Activated CD4-positive, alpha-beta T cell treated with anti-CD3 and anti-CD28 coated beads, Interleukin-2, amount 50 U/mL, for 16 hours (primary cell): Measurements from ENCODE around the gene TM9SF1.

Experiments used
- DNase-seq: peaks from one replicate; pipeline ENCODE4 v3.0.0-alpha.2; 2020

The TM9SF1 gene

DNA sequence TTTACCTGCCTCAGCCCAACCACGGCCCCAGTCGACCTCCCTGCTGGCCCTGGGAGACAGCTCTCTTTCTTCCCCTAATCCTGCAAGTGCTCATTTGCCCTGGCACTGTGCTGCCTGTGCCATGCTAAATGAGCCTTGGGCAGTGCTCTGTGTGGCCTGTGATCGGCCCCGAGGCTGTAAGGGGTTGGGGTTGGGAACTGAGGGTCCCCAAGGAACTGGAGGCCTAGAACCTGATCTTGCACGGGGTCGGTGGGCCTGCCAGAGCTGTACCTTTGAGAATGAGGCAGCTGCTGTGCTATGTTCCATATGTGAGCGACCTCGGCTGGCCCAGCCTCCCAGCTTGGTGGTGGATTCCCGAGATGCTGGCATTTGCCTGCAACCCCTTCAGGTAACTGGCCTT, 45.2 kb downstream of the TM9SF1 start:
- no peak for DNase-seq

DNA sequence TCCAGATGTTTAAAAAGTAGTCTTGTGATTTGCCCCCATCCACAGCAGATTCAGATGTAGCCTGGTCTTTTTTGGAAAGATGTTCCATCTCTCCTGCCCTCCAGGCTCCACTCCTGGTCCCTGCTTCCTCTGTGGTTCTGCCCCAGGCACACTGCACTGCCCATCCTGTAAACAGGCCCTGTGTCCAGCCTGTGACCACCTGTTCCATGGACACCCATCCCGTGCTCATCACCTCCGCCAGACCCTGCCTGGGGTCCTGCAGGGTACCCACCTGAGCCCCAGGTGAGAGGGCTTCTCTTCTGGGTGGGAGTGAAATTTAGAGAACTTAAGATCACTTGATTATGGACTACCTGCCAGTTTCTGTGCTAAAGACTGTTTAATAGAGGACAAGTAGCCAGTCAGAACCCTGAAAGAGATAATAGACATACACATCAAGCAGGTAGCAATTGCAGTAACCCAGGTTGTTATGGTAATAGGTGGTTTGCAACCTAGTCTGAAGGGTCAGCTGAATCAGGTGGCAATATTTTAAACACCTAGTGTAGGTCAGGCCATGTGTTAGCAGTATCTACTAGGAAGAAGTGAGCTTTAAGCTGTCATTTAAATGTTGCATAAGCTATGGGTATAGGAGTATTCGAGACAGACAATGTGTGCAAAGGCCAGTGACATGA, 45.8 kb downstream of the TM9SF1 start:
- DNase-seq, result no peak

DNA sequence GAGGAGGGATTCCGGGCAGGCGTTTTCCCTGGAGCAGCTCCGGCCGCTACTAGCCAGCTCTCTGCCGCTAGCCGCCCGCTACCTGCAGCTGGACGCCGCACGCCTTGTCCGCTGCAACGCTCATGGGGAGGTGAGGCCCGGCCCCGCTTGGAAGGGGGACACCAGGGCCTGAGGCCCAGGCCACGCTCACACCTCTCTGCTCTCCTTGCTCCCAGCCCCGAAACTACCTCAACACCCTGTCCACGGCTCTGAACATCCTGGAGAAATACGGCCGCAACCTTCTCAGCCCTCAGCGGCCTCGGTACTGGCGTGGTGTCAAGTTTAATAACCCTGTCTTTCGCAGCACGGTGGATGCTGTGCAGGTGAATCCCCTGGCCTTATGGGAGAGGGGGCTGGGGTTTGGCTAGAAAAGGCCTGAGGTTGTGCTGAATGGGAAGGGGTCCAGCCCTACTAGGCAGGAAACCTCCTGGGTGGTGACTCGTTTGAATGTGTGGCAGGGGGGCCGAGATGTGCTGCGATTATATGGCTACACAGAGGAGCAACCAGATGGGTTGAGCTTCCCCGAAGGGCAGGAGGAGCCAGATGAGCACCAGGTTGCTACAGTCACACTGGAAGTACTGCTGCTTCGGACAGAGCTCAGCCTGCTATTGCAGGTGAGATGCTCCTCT, 47.3 kb downstream of the TM9SF1 start:
- DNase-seq, result no peak

DNA sequence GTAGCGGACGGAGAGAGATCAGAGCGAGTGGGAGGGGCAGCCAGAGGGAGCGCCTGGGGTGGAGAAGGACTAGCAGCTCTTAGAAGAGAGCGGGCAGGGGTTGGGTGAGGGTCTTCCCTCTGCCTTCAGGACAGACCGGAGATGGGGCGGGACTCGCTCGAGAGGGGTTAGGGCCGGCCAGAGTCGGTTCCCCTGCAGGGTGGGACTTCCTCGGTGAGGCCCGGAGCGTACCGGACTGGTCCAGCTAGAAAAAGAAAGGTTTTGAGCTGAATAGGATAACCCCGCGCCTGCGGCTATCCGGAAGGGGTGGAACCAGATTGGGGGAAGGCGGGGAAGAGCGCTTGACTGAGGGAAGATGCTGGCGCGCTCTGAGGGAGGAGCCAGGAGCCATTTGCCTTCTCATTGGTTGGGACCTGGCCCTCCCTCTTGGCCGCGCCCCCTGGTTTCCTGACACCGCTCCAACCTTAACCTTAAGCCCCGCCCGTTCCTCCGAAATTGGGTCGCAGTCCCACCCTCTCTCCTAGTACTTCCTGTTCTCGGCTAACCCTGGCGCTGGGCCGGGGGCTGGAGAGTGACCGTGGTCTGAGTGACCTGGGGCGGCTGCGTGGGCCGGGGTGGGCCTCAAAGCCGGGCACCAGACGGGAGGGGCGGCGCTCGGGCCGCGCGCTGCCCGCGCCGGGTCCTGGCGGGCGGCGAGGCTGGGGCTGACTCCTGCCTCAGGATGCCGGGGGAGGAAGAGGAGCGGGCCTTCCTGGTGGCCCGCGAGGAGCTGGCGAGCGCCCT, 48.1 kb downstream of the TM9SF1 start, which contains the start of gene RNF31:
TSS of gene RNF31 (plus strand) at position 521 of the 783 bp plus-strand sequence. CDS start at position 722, 201 bp downstream.
- peak; percentile 99 for DNase-seq

DNA sequence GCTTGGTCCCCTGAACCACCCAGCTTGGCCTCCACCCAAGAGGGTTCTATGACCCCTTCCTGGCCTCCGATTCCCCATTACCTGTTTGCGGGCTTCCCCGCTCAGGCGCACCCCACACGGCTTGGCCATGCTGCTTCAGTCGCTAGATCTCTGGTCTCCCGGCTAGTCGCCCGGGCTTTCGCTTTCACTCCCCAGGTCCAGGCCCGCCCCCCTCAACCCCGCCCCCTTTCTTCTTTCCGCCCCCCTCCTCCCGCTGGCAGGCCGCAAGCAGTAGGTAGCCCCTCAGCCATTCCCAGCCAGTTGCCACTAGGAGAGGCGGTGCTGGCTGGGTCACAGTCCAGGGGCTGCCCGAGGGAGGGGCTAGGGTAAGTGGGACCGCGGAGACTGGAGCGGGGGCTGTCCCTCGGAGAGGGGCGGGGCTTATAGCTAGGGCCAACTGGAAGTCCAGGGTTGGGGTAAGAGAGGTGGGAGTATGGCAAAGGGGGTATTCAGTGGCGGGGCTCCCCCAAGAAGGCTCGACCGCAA, 48.7 kb downstream of the TM9SF1 start, which contains the start of gene PSME2:
TSS of gene PSME2 (minus strand) at position 158 of the 525 bp plus-strand sequence. CDS start at position 129, 29 bp downstream.
- peak; percentile 96 for DNase-seq

DNA sequence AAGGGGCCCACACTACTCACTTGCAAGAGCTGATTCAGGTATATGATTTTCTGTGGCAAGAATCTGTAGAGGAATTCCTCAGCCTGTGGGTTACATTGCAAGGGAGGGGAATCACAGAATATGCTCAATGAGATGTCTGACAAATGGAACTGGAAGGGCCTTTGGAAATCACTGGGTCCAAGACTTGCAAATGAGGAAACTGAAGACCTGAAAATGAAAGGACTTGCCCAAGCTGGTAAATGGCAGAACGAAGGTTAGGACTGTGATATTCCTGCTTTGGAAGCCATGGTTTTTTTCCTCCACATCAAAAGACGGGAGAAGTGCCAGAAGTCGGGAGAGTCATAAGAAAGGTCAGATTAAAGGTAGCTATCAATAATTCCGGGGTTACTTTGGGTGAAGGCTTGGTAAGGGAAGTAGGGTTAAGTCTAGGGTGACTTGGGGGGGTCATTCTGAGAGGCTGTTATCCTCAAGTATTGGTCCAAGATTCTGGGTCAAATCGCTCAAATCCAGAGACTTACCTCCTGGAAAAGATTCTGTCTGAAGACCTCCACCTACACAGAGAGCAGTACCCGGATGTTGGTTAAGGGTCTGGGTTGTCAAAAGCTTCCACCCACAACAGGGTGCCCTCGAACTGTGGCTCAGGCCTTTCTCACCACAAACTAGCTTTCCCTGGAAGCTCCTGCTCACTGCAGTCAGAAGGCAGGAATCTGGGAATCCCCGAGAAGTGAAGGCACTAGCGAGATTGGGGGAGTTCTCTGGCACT, 49.4 kb downstream of the TM9SF1 start:
- DNase-seq, result no peak

DNA sequence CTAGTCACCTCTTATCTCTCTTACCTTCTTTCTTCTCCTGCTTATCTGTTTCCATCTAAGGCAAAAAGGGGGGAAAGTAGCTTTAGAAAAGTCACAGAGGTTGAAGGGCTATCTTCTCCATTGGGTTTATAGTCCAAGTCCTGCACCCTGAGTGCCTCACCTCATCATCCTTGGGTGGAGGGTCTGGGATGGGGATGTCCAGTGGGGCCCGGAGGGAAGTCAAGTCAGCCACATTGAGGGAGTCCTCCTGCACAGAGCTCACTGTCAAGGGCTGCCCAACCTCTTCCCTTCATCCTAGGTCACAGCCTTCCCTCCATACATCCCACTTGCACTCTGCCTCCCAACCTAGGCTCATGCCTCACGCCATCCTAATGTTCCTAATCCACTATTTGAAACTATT, 50.0 kb downstream of the TM9SF1 start:
- no peak for DNase-seq

DNA sequence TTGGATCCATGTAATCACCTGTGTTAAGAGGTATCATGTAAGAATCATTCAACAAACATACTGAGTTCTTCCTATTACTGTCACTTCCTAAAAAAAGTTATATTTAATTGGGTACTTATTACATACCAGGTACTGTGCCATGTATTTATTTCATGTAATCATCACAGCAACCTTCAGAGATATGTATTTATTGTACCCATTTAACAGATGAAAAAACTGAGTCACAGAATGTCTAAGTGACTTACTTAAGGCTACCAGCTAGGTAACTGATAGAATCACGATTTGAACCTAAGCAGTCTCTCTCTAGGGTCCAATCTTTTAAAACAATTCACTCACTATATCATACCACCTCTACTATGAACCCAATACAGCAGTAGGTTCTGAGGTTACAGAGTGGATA, 50.8 kb downstream of the TM9SF1 start:
- DNase-seq, result no peak

DNA sequence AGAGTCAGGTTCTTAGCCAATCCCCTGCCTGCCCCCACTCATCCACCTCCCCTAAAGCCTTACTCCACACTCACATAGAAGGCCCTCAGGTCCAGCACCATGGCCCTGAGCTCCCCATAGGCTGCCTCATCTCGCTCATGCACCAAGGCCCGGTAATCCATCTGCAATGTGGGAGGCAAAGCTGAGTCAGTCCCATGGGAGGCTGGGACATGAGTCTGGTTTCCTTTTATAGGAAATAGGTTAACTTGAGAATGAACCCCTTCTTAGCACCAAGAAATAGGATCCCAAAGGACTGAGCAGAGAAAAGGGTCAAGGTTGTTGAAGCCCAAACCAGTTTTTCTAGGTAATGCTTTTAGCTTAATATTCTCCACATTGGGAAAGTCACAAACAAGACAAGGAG, 51.7 kb downstream of the TM9SF1 start:
- no peak for DNase-seq

DNA sequence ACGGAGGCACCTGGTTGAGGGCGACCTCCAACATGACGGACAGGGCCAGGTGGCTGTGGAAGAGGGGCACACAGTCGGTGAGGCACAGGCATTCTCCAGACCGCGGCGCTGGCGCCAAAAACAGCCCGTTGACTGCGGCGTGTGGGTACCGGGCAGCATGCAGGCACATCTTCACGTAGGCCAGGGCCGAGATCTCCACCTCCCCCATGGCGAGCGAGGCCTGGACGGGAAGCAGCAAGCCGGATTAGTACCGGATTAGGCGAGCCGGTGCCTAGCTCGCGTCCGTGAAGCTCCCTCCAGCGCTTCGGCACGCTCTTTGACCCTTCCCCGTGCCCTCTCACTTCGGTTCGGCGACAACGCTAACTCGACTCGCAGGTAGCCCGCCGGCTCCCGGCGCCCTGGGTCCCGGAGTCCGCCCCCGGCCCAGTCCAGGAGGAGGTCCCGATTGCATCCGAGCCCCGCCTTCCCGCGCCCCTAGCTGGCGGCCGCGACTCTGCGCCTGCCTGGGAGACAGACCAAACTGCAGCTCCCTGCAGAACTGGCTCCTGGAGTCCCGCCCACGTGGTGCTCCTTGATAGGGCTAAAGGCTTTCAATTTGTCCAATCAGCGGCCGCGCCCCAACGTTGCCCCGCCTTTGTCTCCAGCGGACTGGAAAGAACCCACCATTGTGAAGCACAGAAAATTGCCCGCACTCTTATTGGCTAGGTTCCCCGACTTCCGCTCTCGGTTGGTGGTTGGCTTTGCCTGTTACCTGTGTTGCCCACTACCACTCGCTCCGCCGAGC, 54.0 kb downstream of the TM9SF1 start, which contains the start of gene EMC9:
TSS of gene EMC9 (minus strand) at position 495 of the 784 bp plus-strand sequence. CDS start at position 208, 287 bp downstream.
- peak; percentile 100 for DNase-seq

DNA sequence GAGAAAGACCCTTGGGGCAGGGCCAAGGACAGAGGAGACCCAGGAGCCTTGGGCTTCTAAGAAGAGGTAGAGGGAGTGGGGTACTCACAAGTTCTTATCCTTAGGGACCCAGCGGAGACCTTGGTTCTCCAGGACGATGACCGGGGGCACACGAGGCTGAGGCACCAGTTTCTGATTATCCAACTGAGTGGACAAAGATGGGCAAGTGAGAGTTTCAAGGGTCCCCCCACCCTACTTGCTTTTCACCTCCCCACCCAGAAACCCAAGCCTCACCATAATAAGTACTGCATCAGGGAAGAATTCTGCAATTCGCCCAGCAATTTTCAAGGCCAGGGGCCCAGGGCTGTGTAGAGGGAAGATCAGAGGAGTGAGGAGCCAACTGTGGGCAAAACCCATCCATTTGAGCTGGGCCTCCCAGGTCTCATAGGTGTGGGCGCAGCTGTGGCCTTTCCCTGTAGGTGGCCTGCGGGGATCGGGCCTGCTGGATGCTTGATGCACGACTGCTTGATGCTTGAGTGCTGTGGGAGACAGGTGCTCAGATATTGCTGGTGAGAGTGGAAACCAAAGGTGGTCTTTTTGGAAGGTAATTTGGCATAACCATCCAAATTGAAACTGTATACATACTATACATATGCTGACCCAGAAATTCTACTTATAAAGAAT, 55.8 kb downstream of the TM9SF1 start:
- peak; percentile 33 for DNase-seq
